ENCODE measurements around the gene UBE2R2. TPM values are rescaled to one million over a fixed set of nuclear protein-coding genes. Genes with fewer than 3 reads are reported as not detected.

The UBE2R2 gene
- polyA plus RNA-seq, 3 donors, result 30.5 to 50.1 (median 37.2) TPM

DNA sequence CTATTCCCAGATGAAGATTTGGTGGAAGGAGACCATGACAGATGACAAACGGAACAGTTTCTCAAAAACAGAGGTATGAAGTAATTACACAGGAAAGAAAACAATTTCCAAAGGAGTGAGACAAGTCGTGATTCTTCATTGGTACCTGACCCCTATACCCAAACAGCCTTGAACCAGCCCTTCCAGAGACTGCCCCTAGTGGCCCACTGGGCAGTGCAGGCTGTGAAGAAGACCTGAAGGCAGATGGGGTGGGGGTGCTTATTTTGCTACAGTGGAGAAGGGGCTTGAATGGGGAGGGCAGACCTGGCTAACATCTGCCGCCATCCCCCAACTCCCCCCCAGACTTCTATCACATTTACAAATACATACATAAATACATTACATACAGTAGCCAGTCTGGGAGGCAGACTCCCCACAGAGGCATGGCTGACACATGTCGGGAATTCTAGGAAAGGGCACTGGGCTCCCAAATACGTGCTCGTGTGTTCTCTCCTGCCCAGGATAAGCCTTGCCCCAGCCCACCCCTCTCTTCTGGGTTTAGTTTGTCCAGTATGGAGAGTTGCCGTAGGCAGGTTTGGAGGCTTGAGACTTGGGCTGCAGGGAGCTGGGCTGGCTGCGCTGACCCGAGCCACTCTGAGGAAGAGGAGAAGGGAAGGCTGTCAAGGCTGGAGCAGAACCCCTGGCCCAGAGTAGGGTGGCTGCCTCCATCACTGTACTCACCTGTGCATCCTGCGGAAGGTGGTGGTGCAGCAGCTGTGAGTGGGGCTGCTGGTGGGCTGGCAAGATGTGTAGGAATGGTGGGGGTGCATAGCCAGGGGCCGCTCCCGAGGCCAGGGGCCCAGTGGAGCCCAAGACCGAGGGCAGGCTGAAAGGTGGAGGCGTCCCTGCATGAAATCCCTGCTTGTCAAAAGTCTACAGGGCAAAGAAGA is 105.3 kb downstream of the UBE2R2 start:
- H3K27ac ChIP-seq (ENCODE audit: low read depth in 1 of 2, low read length in 2 of 2), result peak overlapping the region in 1 of 2 donors; percentile 22
- H3K9ac ChIP-seq (ENCODE audit: insufficient read depth, low read length, poor library complexity, severe bottlenecking), result no peak overlapping the region
- no peaks in the 10 kb centered on the region for H3K9me3 ChIP-seq (replicated peaks in 1 of 2; ENCODE audit: control insufficient read depth in 1 of 2, insufficient read depth in 1 of 2, low read length in 2 of 2)
- DNase-seq, result no peak
- Mint-ChIP-seq H3K4me1 (no peaks in the 10 kb centered on the region), H3K4me3 (peak overlapping the region in 1 of 2 donors; percentile 34), H3K27ac (peak overlapping the region in 3 of 7 donors; percentile 6 to 32 (median 8)), H3K9me3 (peaks cover 0 to 3% (median 0%) of the 10 kb centered on the region in 7 donors), H3K36me3 (peaks cover 69 to 87% of the 10 kb centered on the region in 2 donors), H3K27me3 (ENCODE audit: low read depth in 3 of 3) (peaks cover 0 to 2% (median 1%) of the 10 kb centered on the region in 3 donors)
- H3K4me3 ChIP-seq (replicated peaks in 1 of 3; ENCODE audit: low read depth in 2 of 3, low read length in 3 of 3), result no peak overlapping the region
- intact Hi-C loops (cut with micrococcal nuclease), result no loop called here
- 100% methylated on average over 3 of the region's 14 CpGs for WGBS (ENCODE audit: insufficient coverage)
- H3K79me2 ChIP-seq (ENCODE audit: insufficient read depth, low read length), result no peaks in the 10 kb centered on the region
- H3K27me3 ChIP-seq (ENCODE audit: control insufficient read depth in 2 of 2, insufficient read depth in 2 of 2, low read length in 2 of 2), result no peaks in the 10 kb centered on the region
- TF ChIP-seq, protein P1, sequence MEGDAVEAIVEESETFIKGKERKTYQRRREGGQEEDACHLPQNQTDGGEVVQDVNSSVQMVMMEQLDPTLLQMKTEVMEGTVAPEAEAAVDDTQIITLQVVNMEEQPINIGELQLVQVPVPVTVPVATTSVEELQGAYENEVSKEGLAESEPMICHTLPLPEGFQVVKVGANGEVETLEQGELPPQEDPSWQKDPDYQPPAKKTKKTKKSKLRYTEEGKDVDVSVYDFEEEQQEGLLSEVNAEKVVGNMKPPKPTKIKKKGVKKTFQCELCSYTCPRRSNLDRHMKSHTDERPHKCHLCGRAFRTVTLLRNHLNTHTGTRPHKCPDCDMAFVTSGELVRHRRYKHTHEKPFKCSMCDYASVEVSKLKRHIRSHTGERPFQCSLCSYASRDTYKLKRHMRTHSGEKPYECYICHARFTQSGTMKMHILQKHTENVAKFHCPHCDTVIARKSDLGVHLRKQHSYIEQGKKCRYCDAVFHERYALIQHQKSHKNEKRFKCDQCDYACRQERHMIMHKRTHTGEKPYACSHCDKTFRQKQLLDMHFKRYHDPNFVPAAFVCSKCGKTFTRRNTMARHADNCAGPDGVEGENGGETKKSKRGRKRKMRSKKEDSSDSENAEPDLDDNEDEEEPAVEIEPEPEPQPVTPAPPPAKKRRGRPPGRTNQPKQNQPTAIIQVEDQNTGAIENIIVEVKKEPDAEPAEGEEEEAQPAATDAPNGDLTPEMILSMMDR (IDR thresholded peaks at IDR 0.05), result peak; percentile 66
- peaks cover 81 to 100% of the 10 kb centered on the region in 2 donors for H3K36me3 ChIP-seq (replicated peaks in 1 of 2; ENCODE audit: control insufficient read depth in 1 of 2, insufficient read depth in 2 of 2, low read length in 2 of 2)
- H3K4me1 ChIP-seq (ENCODE audit: control insufficient read depth in 1 of 2, insufficient read depth in 2 of 2, low read length in 2 of 2), result no peaks in the 10 kb centered on the region
- no peak overlapping the region for H2AFZ ChIP-seq (ENCODE audit: insufficient read depth, low read depth, low read length, poor library complexity, severe bottlenecking)
- peaks cover 64% of the 10 kb centered on the region for H4K20me1 ChIP-seq (ENCODE audit: insufficient read depth, low read length)
- H3K4me2 ChIP-seq (replicated peaks; ENCODE audit: extremely low read depth, low read length, poor library complexity, severe bottlenecking), result no peak overlapping the region

DNA sequence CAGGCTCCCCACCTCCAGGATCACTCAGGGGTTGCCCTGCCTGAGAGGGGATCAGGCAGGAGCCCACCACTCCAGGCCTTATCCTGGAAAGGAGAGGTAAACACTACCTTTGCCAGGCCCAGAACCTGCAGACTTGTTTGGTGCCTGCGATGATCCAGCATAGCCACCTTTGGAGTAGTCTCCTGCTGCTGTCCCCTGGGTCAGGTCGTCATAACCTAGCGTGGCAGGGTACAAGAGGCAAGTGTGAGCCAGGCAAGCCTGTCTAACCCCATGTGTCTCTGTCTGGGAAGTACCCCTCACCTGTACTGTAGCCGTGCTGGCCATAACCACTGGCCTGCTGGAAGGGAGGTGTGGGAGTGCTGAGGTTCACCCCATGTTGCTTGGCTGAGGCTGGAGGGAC is 106.1 kb downstream of the UBE2R2 start:
- Mint-ChIP-seq H3K27ac (peak overlapping the region in 2 of 7 donors; percentile 32 to 42), H3K36me3 (peaks cover 69 to 87% of the 10 kb centered on the region in 2 donors), H3K4me1 (no peaks in the 10 kb centered on the region), H3K4me3 (no peak overlapping the region), H3K9me3 (peaks cover 0 to 3% (median 0%) of the 10 kb centered on the region in 7 donors), H3K27me3 (ENCODE audit: low read depth in 3 of 3) (peaks cover 0 to 2% (median 1%) of the 10 kb centered on the region in 3 donors)
- peaks cover 56% of the 10 kb centered on the region for H4K20me1 ChIP-seq (ENCODE audit: insufficient read depth, low read length)
- peak overlapping the region in 1 of 2 donors; percentile 22 for H3K27ac ChIP-seq (ENCODE audit: low read depth in 1 of 2, low read length in 2 of 2)
- no peak overlapping the region for H2AFZ ChIP-seq (ENCODE audit: insufficient read depth, low read depth, low read length, poor library complexity, severe bottlenecking)
- 100% methylated on average over 4 of the region's 4 CpGs for WGBS (ENCODE audit: insufficient coverage)
- H3K4me2 ChIP-seq (replicated peaks; ENCODE audit: extremely low read depth, low read length, poor library complexity, severe bottlenecking), result no peak overlapping the region
- H3K9ac ChIP-seq (ENCODE audit: insufficient read depth, low read length, poor library complexity, severe bottlenecking), result no peak overlapping the region
- peaks cover 81 to 100% of the 10 kb centered on the region in 2 donors for H3K36me3 ChIP-seq (replicated peaks in 1 of 2; ENCODE audit: control insufficient read depth in 1 of 2, insufficient read depth in 2 of 2, low read length in 2 of 2)
- H3K4me1 ChIP-seq (ENCODE audit: control insufficient read depth in 1 of 2, insufficient read depth in 2 of 2, low read length in 2 of 2), result no peaks in the 10 kb centered on the region
- no peaks in the 10 kb centered on the region for H3K79me2 ChIP-seq (ENCODE audit: insufficient read depth, low read length)
- no peak overlapping the region for H3K4me3 ChIP-seq (replicated peaks in 1 of 3; ENCODE audit: low read depth in 2 of 3, low read length in 3 of 3)
- TF ChIP-seq, protein P1 (IDR thresholded peaks at IDR 0.05), result no peak
- intact Hi-C loops (cut with micrococcal nuclease), result no loop called here
- no peaks in the 10 kb centered on the region for H3K27me3 ChIP-seq (ENCODE audit: control insufficient read depth in 2 of 2, insufficient read depth in 2 of 2, low read length in 2 of 2)
- DNase-seq, result no peak
- H3K9me3 ChIP-seq (replicated peaks in 1 of 2; ENCODE audit: control insufficient read depth in 1 of 2, insufficient read depth in 1 of 2, low read length in 2 of 2), result no peaks in the 10 kb centered on the region

Data from CD14-positive monocyte (primary cell).